PC-3 (cell line): ENCODE results near the gene HNRNPAB. TPM values are rescaled to one million over a fixed set of nuclear protein-coding genes. Genes with fewer than 3 reads are reported as not detected.

Source experiments
- ATAC-seq: fragments of 200-7000 bp; cut with Tn5 transposase; 2 replicates; pipeline ENCODE4 v1.9.1; 2020; ENCODE audit warnings: mild to moderate bottlenecking, moderate library complexity
- BruUV-seq: library from RNA; stranded (reverse); fragments of 400-500 nt; replicated peaks from 2 replicates; lab custom pipeline; 2021; lab: Mats Ljungman, UMichigan
- CTCF ChIA-PET: fragments of 300-600 bp; sonication (Branson Sonifier 250); formaldehyde crosslinking; loops from one replicate; lab custom pipeline; 2022; ENCODE audit warnings: antibody characterized with exemption; lab: Charles Lee
- POLR2A ChIA-PET: fragments of 300-600 bp; sonication (Branson Sonifier 250); formaldehyde crosslinking; loops from one replicate; lab custom pipeline; 2022; ENCODE audit warnings: antibody characterized with exemption; ENCODE audit not compliant: unreplicated experiment; lab: Charles Lee
- DNase-seq: peaks from one replicate; pipeline ENCODE4 v3.0.0-alpha.2; 2015
- H2AFZ ChIP-seq: fragments of 300-600 bp; sonication (generic); 2 replicates; pipeline ENCODE4 v1.6.0; 2016; ENCODE audit warnings: antibody characterized with exemption, low read length
- H3F3A ChIP-seq: fragments of 300-600 bp; sonication (generic); one replicate; pipeline ENCODE4 v1.6.0; 2017; ENCODE audit warnings: antibody characterized with exemption, low read length, control low read depth, mild to moderate bottlenecking; ENCODE audit not compliant: unreplicated experiment
- H3K27ac ChIP-seq: fragments of 300-600 bp; sonication (generic); 2 replicates; pipeline ENCODE4 v1.5.1; 2016; ENCODE audit warnings: mild to moderate bottlenecking, low read length
- H3K27me3 ChIP-seq: fragments of 300-600 bp; sonication (generic); 2 replicates; pipeline ENCODE4 v1.6.1; 2016; ENCODE audit warnings: low read length, mixed read lengths
- H3K36me3 ChIP-seq: fragments of 300-600 bp; sonication (generic); 2 replicates; pipeline ENCODE4 v1.6.1; 2016; ENCODE audit warnings: low read depth, mixed run types, low read length, mixed read lengths
- H3K4me1 ChIP-seq: fragments of 300-600 bp; sonication (generic); 2 replicates; pipeline ENCODE4 v1.5.1; 2016; ENCODE audit warnings: low read length; ENCODE audit not compliant: insufficient read depth
- H3K4me2 ChIP-seq: fragments of 300-600 bp; sonication (generic); 2 replicates; pipeline ENCODE4 v1.6.0; 2016; ENCODE audit warnings: low read length
- H3K4me3 ChIP-seq: fragments of 300-600 bp; sonication (generic); 2 replicates; pipeline ENCODE4 v1.5.1; 2016; ENCODE audit warnings: mild to moderate bottlenecking, low read length, mixed read lengths
- H3K79me2 ChIP-seq: fragments of 300-600 bp; sonication (generic); 2 replicates; pipeline ENCODE4 v1.6.1; 2017; ENCODE audit warnings: low read length, mixed read lengths
- H3K9ac ChIP-seq: fragments of 300-600 bp; sonication (generic); 2 replicates; pipeline ENCODE4 v1.6.0; 2016; ENCODE audit warnings: mild to moderate bottlenecking, low read length
- H3K9me2 ChIP-seq: fragments of 300-600 bp; sonication (generic); replicated peaks from 2 replicates; pipeline ENCODE4 v1.6.1; 2016; ENCODE audit warnings: mixed run types, low read length, mixed read lengths
- H3K9me3 ChIP-seq: fragments of 300-600 bp; sonication (generic); 2 replicates; pipeline ENCODE4 v1.6.1; 2016; ENCODE audit warnings: low read length, mixed read lengths
- H4K20me1 ChIP-seq: fragments of 300-600 bp; sonication (generic); 2 replicates; pipeline ENCODE4 v1.6.1; 2016; ENCODE audit warnings: low read length, mixed read lengths
- CTCF ChIP-seq: fragments of 300-600 bp; sonication (generic); conservative IDR thresholded peaks from 2 replicates; pipeline ENCODE4 v1.5.1; 2017; ENCODE audit warnings: antibody characterized with exemption, low read depth, mild to moderate bottlenecking, low read length
- EZH2 ChIP-seq: fragments of 300-600 bp; sonication (generic); IDR thresholded peaks from one replicate; pipeline ENCODE4 v1.6.1; 2017; ENCODE audit warnings: antibody characterized with exemption, mild to moderate bottlenecking, low read length; ENCODE audit not compliant: unreplicated experiment
- EZH2phosphoT487 ChIP-seq: fragments of 300-600 bp; sonication (generic); IDR thresholded peaks from 2 replicates; pipeline ENCODE4 v1.6.1; 2018; ENCODE audit warnings: mild to moderate bottlenecking, antibody characterized with exemption, low read length, borderline replicate concordance
- intact Hi-C: fragments of 100-400 bp; cut with micrococcal nuclease; formaldehyde crosslinking; loops from 2 replicates; pipeline ENCODE4 v1.9.0; 2023
- total RNA-seq: library from RNA; depleted of rRNA; stranded (reverse); fragments of >200 nt; gene quantifications from 2 replicates; pipeline ENCODE4 v1.2.3, GENCODE V29; 2014

The HNRNPAB gene
- total RNA-seq, 1 experiment from 2014 or later = 231 TPM

DNA sequence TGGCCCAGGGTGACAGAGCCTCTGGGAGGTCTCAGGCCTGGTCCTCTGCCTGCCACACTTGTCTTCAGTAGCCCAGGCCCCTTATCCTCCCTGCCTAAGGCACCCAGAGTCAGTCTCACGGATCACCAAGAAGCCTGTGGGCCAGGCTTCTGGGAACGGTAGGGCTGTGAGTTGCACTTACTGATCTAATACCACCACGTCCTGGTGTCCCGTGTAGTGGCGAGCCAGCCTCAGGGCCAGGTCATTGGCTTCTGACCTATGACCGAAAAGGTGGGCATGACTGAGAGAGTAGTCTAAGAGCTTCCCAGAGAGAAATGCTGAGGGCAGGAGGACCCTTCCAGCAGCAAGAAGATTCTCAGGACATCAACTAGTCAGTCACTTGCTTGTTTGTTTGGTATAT lies 20.8 kb downstream of the HNRNPAB start:
- Histone ChIP-seq H3K27me3 (no peaks in the 10 kb centered on the region), H3K9me3 (no peaks in the 10 kb centered on the region), H3K9me2 (no peaks in the 10 kb centered on the region), H3K9ac (no peak overlapping the region), H3K4me3 (no peak overlapping the region), H3K27ac (no peak overlapping the region), H3K4me2 (no peak overlapping the region), H3K79me2 (peaks cover 11% of the 10 kb centered on the region), H3K36me3 (peaks cover 39% of the 10 kb centered on the region), H2AFZ (no peak overlapping the region), H3K4me1 (no peaks in the 10 kb centered on the region), H3F3A (no peaks in the 10 kb centered on the region), H4K20me1 (no peaks in the 10 kb centered on the region)
- DNase-seq = no peak
- ChIA-PET CTCF (no interaction called here), POLR2A (no interaction called here)
- intact Hi-C loops = no loop called here
- ATAC-seq = no peak
- no TSS peak for BruUV-seq
- TF ChIP-seq EZH2phosphoT487 = no peak

- Histone ChIP-seq H3K79me2 (peaks cover 31% of the 10 kb centered on the region), H4K20me1 (no peaks in the 10 kb centered on the region), H3K36me3 (peaks cover 42% of the 10 kb centered on the region), H3F3A (no peaks in the 10 kb centered on the region), H3K9me3 (no peaks in the 10 kb centered on the region), H3K4me3 (no peak overlapping the region), H3K27ac (no peak overlapping the region), H3K27me3 (no peaks in the 10 kb centered on the region), H3K4me1 (peaks cover 17% of the 10 kb centered on the region), H2AFZ (no peak overlapping the region), H3K4me2 (no peak overlapping the region), H3K9me2 (no peaks in the 10 kb centered on the region), H3K9ac (no peak overlapping the region)
- DNase-seq = no peak
- intact Hi-C loops = no loop called here
- no peak for TF ChIP-seq EZH2
- no peak for TF ChIP-seq EZH2phosphoT487
- TF ChIP-seq CTCF = no peak
- ChIA-PET POLR2A (no interaction called here), CTCF (no interaction called here)
- no peak for ATAC-seq
- BruUV-seq = no TSS peak
These were observed 22.9 kb downstream of the HNRNPAB start for GRCh38 chr5:178227138-178227659.

DNA sequence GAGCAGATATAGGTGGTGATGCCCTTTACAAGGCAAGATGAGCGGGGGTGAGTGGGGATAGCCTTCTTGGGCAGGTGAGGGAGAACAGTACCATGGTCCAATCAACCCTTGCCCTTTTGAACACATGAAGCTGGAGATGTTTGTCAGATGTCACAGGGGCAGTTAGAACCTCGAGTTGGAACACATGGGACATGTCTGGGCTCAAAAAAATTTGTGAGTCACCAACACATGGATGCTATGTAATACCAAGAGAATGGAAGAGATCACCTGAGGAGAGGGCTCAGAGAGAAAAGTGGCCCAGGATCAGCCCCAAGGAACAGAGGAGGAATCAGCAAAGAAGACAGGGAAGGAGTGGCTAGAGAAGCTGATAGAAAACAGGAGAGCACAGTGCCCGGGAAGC lies 23.6 kb downstream of the HNRNPAB start:
- no peak overlapping the region for H3K27ac ChIP-seq
- no peaks in the 10 kb centered on the region for H4K20me1 ChIP-seq
- no peaks in the 10 kb centered on the region for H3K9me2 ChIP-seq
- no peak overlapping the region for H2AFZ ChIP-seq
- no TSS peak for BruUV-seq
- H3F3A ChIP-seq = no peaks in the 10 kb centered on the region
- no peak overlapping the region for H3K4me3 ChIP-seq
- DNase-seq (no peak), ATAC-seq (no peak)
- H3K9ac ChIP-seq = no peak overlapping the region
- H3K4me2 ChIP-seq = no peak overlapping the region
- peaks cover 17% of the 10 kb centered on the region for H3K4me1 ChIP-seq
- H3K27me3 ChIP-seq = no peaks in the 10 kb centered on the region
- H3K9me3 ChIP-seq = no peaks in the 10 kb centered on the region
- ChIA-PET POLR2A (no interaction called here), CTCF (no interaction called here)
- H3K36me3 ChIP-seq = peaks cover 42% of the 10 kb centered on the region
- intact Hi-C loops = no loop called here
- TF ChIP-seq EZH2 = no peak
- TF ChIP-seq CTCF = no peak
- no peak for TF ChIP-seq EZH2phosphoT487
- H3K79me2 ChIP-seq = peaks cover 31% of the 10 kb centered on the region
